HUES48 (cell line): ENCODE results near the gene SEC24C.
"Not testable (repeated sequence)": the region's sequence is repeated elsewhere in the genome, so short reads cannot be mapped to it uniquely, and the experiment has no call there.

Experiments
- H3K27ac ChIP-seq: one replicate; pipeline ENCODE4 v1.7.0; 2013; ENCODE audit warnings: low read depth, low read length, inconsistent platforms
- H3K27me3 ChIP-seq: 2 replicates; pipeline ENCODE4 v1.6.1; 2013; ENCODE audit warnings: mild to moderate bottlenecking, low read length; ENCODE audit not compliant: control insufficient read depth, insufficient read depth
- H3K36me3 ChIP-seq: 2 replicates; pipeline ENCODE4 v1.6.1; 2013; ENCODE audit warnings: low read length; ENCODE audit not compliant: control insufficient read depth, insufficient read depth
- H3K4me1 ChIP-seq: 2 replicates; pipeline ENCODE4 v1.6.1; 2013; ENCODE audit warnings: mild to moderate bottlenecking, low read length; ENCODE audit not compliant: control insufficient read depth, insufficient read depth
- H3K4me3 ChIP-seq: 2 replicates; pipeline ENCODE4 v1.5.1; 2013; ENCODE audit warnings: mild to moderate bottlenecking, low read depth, low read length
- H3K9ac ChIP-seq: 2 replicates; pipeline ENCODE4 v1.6.1; 2013; ENCODE audit warnings: mild to moderate bottlenecking, low read depth, low read length, moderate library complexity
- H3K9me3 ChIP-seq: 2 replicates; pipeline ENCODE4 v1.6.1; 2013; ENCODE audit warnings: low read length; ENCODE audit not compliant: control insufficient read depth, insufficient read depth

The SEC24C gene

GRCh38 chr10:73713912-73714311, 30.3 kb upstream of the SEC24C start:
- H3K9me3 ChIP-seq, H3K4me1 ChIP-seq, H3K9ac ChIP-seq, H3K27me3 ChIP-seq, H3K27ac ChIP-seq, H3K4me3 ChIP-seq: not testable (repeated sequence)
- H3K36me3 ChIP-seq, result peaks cover 35% of the 10 kb centered on the region

GRCh38 chr10:73714483-73714882, 29.7 kb upstream of the SEC24C start:
- H3K9ac ChIP-seq, H3K27ac ChIP-seq, H3K4me3 ChIP-seq, H3K27me3 ChIP-seq, H3K4me1 ChIP-seq, H3K9me3 ChIP-seq: not testable (repeated sequence)
- H3K36me3 ChIP-seq, result peaks cover 40% of the 10 kb centered on the region

GRCh38 chr10:73715179-73716156, 28.7 kb upstream of the SEC24C start:
- H3K36me3 ChIP-seq, result peaks cover 50% of the 10 kb centered on the region
- not testable (repeated sequence) for H3K9me3 ChIP-seq, H3K9ac ChIP-seq, H3K4me3 ChIP-seq, H3K27ac ChIP-seq, H3K4me1 ChIP-seq, H3K27me3 ChIP-seq

GRCh38 chr10:73716251-73716650, 27.9 kb upstream of the SEC24C start:
- Histone ChIP-seq H3K27ac (no peak overlapping the region), H3K27me3 (no peaks in the 10 kb centered on the region), H3K9ac (no peak overlapping the region), H3K9me3 (no peaks in the 10 kb centered on the region), H3K4me1 (no peaks in the 10 kb centered on the region), H3K4me3 (no peak overlapping the region), H3K36me3 (peaks cover 58% of the 10 kb centered on the region)

GRCh38 chr10:73717556-73717955, 26.6 kb upstream of the SEC24C start:
- H3K4me1 ChIP-seq, result no peaks in the 10 kb centered on the region
- H3K27ac ChIP-seq, result no peak overlapping the region
- peaks cover 67% of the 10 kb centered on the region for H3K36me3 ChIP-seq
- no peak overlapping the region for H3K4me3 ChIP-seq
- H3K9ac ChIP-seq, result no peak overlapping the region
- H3K9me3 ChIP-seq, result no peaks in the 10 kb centered on the region
- no peaks in the 10 kb centered on the region for H3K27me3 ChIP-seq

- H3K9me3 ChIP-seq, H3K4me1 ChIP-seq, H3K27ac ChIP-seq, H3K9ac ChIP-seq, H3K4me3 ChIP-seq, H3K27me3 ChIP-seq: not testable (repeated sequence)
- peaks cover 89% of the 10 kb centered on the region for H3K36me3 ChIP-seq
Observed at GRCh38 chr10:73720561-73720960, 23.6 kb upstream of the SEC24C start.

- peaks cover 87% of the 10 kb centered on the region for H3K36me3 ChIP-seq
- H3K27ac ChIP-seq, result no peak overlapping the region
Observed at GRCh38 chr10:73723516-73723915, 20.7 kb upstream of the SEC24C start.

GRCh38 chr10:73729781-73730152, 14.4 kb upstream of the SEC24C start:
- H3K4me1 ChIP-seq, H3K9me3 ChIP-seq, H3K27me3 ChIP-seq: not testable (repeated sequence)
- Histone ChIP-seq H3K4me3 (peak overlapping the region; percentile 88), H3K9ac (peak overlapping the region; percentile 87), H3K36me3 (peaks cover 45% of the 10 kb centered on the region), H3K27ac (peak overlapping the region; percentile 83)

More at GRCh38 chr10:73723516-73723915, 20.7 kb upstream of the SEC24C start:
- no peak overlapping the region for H3K4me3 ChIP-seq
- no peaks in the 10 kb centered on the region for H3K27me3 ChIP-seq
- no peak overlapping the region for H3K9ac ChIP-seq
- H3K9me3 ChIP-seq, result no peaks in the 10 kb centered on the region
- no peaks in the 10 kb centered on the region for H3K4me1 ChIP-seq

- Histone ChIP-seq H3K27ac (peak overlapping the region; percentile 83), H3K27me3 (no peaks in the 10 kb centered on the region), H3K9me3 (no peaks in the 10 kb centered on the region), H3K9ac (peak overlapping the region; percentile 87), H3K4me3 (peak overlapping the region; percentile 88), H3K4me1 (no peaks in the 10 kb centered on the region), H3K36me3 (peaks cover 40% of the 10 kb centered on the region)
Observed at GRCh38 chr10:73730153-73730906, 13.8 kb upstream of the SEC24C start.

GRCh38 chr10:73731588-73732375, 12.4 kb upstream of the SEC24C start:
- Histone ChIP-seq H3K9me3 (no peaks in the 10 kb centered on the region), H3K36me3 (peaks cover 26% of the 10 kb centered on the region), H3K4me1 (no peaks in the 10 kb centered on the region), H3K9ac (no peak overlapping the region), H3K27ac (no peak overlapping the region), H3K4me3 (no peak overlapping the region), H3K27me3 (no peaks in the 10 kb centered on the region)
